AG04449 (cell line): Measurements from ENCODE around the gene PYGM.

ENCODE experiments used
- CTCF ChIA-PET: fragments of 350-600 bp; formaldehyde crosslinking; extraction: SDS; loops from one replicate; lab custom pipeline; 2021; ENCODE audit warnings: antibody characterized with exemption; lab: Yijun Ruan, JAX
- POLR2A ChIA-PET: fragments of 400-600, 350-600 bp; formaldehyde crosslinking; extraction: SDS; loops from one replicate; lab custom pipeline; 2020; ENCODE audit warnings: antibody characterized with exemption, inconsistent platforms; lab: Yijun Ruan, JAX
- DNase-seq: peaks from one replicate; pipeline ENCODE4 v3.0.0-alpha.2; 2010; ENCODE audit warnings: low read depth, low spot score
- H3K4me3 ChIP-seq: 2 replicates; pipeline ENCODE4 v1.5.1; 2011; ENCODE audit warnings: low read depth, mild to moderate bottlenecking, control low read depth, low read length
- CTCF ChIP-seq: IDR thresholded peaks from one replicate; pipeline ENCODE4 v1.5.1; 2011; ENCODE audit warnings: mild to moderate bottlenecking, moderate library complexity, low read length, control low read depth, inconsistent platforms; ENCODE audit not compliant: insufficient read depth; ENCODE audit errors: missing control alignments

The PYGM gene

DNA sequence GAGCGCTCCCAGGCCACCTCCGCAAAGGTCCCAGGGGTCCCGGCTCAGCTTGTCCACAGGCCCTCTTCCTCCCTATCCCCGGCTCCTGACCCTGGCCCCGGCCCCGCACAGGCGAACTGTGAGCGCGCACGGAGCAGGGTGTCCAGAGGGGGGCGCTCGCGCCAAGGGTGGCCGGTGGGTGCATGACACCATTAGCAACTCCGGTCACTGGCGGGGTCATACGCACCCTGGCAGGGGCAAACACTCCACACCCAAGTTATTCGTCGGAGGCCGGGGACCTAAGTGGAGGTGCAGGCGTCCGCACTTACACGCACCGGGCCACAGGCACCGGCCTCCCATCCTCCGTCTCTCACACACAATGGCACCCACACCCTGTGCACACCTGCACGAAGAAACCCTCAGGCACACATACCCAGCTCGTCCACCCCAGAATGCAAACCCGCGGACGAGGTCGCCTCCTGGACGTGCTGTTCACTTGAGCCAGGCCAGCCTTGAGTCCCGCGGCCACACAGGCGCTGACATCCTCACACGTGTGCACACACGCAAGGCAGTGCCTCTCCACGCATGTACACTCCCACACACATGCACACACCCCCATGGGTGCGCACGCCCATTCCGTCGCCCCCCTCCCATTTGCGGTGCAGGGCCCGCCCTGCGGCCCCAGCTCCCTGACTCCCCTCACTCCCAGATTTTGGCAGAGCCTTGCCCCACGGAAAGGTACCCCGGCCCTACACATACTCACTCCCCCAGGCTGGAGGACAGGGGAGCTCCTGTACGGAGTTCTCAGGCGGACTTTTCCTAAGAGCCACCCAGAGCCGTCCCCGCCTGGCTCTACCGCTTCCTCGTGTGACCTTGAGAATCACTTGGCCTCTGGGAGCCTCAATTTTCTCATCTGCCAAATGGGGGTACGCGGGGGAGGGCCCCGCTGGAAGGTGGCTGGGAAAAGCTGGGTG, 15.9 kb downstream of the PYGM start, which contains the start of gene RASGRP2:
RASGRP2 (minus strand) TSS at position 552 of the 953 bp plus-strand sequence. CDS start 1,276 bp downstream, outside the sequence.
- peak within 1 kb of the TSS; percentile 18 for H3K4me3 ChIP-seq
- peak; percentile 71 for TF ChIP-seq CTCF
- CTCF ChIA-PET, result interaction anchor here (0.6 to 3.0 kb wide), 17 partner anchors 8 to 295 kb away, joined by 3 to 18 read pairs (median 4); no protein-coding TSS in a partner anchor
- POLR2A ChIA-PET, result no interaction called here
- DNase-seq, result no peak

DNA sequence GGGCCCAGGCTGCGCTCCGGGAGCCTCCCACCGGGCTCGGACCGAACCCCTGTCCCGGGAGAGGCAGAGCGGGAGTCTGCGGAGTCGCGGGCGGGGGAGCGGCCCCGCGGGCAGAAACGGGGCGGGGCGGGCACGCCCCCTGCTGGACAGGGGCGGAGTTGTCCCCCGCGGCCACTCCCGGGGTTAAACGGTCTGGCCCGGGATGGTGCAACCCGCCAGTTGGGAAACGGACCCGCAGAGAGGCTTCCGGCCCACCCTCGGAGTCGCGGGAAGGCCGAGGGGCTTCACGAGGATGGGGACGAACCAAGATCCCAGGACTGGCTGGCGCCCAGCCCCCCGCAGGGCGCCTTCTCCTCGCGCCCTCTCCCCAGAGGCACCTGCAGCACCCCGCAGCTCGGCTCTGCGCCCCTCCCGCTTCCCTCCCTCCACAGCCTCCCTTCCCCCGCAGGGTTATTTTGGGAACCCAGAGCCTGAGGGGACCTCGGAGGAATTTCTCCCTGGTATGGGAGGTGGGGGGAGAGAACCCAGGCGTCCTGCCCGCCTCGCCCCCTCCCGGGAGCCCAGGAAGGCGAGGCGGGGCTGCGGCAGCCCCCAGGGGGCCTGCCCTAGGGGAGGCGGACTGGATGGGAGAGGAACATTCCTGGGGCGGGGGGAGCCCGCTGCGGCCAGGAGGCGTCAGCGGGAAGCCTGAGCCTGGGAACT, 16.7 kb downstream of the PYGM start:
- POLR2A ChIA-PET, result no interaction called here
- TF ChIP-seq CTCF, result peak; percentile 81
- no peak for DNase-seq
- CTCF ChIA-PET, result interaction anchor here (0.6 to 3.0 kb wide), 21 partner anchors 7 to 294 kb away, joined by 3 to 19 read pairs (median 5); no protein-coding TSS in a partner anchor
- peak overlapping the region; percentile 50 for H3K4me3 ChIP-seq

GRCh38 chr11:64742087-64742888, 17.5 kb downstream of the PYGM start:
- peak overlapping the region; percentile 50 for H3K4me3 ChIP-seq
- no peak for TF ChIP-seq CTCF
- ChIA-PET CTCF (interaction anchor here (0.6 to 3.0 kb wide), 16 partner anchors 9 to 387 kb away, joined by 3 to 19 read pairs (median 6); no protein-coding TSS in a partner anchor), POLR2A (no interaction called here)
- no peak for DNase-seq

- TF ChIP-seq CTCF, result no peak
- H3K4me3 ChIP-seq, result no peak overlapping the region
- ChIA-PET CTCF (interaction anchor here (1.0 to 3.0 kb wide), 15 partner anchors 8 to 386 kb away, joined by 3 to 19 read pairs (median 6); no protein-coding TSS in a partner anchor), POLR2A (no interaction called here)
- no peak for DNase-seq
Measured at GRCh38 chr11:64741375-64742086, 18.2 kb downstream of the PYGM start.

GRCh38 chr11:64739871-64740270, 19.9 kb downstream of the PYGM start:
- ChIA-PET CTCF (interaction anchor here (1.4 to 3.5 kb wide), 2 partner anchors 14 to 22 kb away, joined by 3 to 12 read pairs; no protein-coding TSS in a partner anchor), POLR2A (no interaction called here)
- no peak for TF ChIP-seq CTCF
- no peak for DNase-seq
- no peak overlapping the region for H3K4me3 ChIP-seq
